Central memory CD8-positive, alpha-beta T cell (primary cell): ENCODE data around the gene ACSBG1.
A peak's percentile ranks its signal among the peaks of the same experiment; 100 is the strongest.

Experiments
- ATAC-seq: fragments of 150-1000 bp; cut with Tn5 transposase; replicated peaks from 2 replicates; pipeline ENCODE4 v1.10.0; 2022; ENCODE audit warnings: mild to moderate bottlenecking, moderate FRiP score, moderate number of reproducible peaks; ENCODE audit not compliant: poor library complexity, severe bottlenecking; ENCODE audit errors: extremely low read depth
- DNase-seq, 2 donors: peaks; one replicate each; pipeline ENCODE4 v3.0.0; 2021; ENCODE audit warnings: low spot score in 2 of 2
- H3K27ac Mint-ChIP-seq: one replicate; pipeline ENCODE4 v1.8.0; 2022; ENCODE audit warnings: low read depth, mild to moderate bottlenecking, moderate library complexity, mixed read lengths
- H3K27me3 Mint-ChIP-seq: one replicate; pipeline ENCODE4 v1.8.0; 2022; ENCODE audit warnings: mixed read lengths
- H3K36me3 Mint-ChIP-seq: one replicate; pipeline ENCODE4 v1.8.0; 2022; ENCODE audit warnings: mild to moderate bottlenecking, moderate library complexity, mixed read lengths; ENCODE audit not compliant: insufficient read depth
- H3K4me1 Mint-ChIP-seq: one replicate; pipeline ENCODE4 v1.8.0; 2022; ENCODE audit warnings: mixed read lengths
- H3K4me3 Mint-ChIP-seq: one replicate; pipeline ENCODE4 v1.8.0; 2022; ENCODE audit warnings: mild to moderate bottlenecking, moderate library complexity, mixed read lengths
- H3K9me3 Mint-ChIP-seq: one replicate; pipeline ENCODE4 v1.8.0; 2022; ENCODE audit warnings: mixed read lengths

Gene ACSBG1

DNA sequence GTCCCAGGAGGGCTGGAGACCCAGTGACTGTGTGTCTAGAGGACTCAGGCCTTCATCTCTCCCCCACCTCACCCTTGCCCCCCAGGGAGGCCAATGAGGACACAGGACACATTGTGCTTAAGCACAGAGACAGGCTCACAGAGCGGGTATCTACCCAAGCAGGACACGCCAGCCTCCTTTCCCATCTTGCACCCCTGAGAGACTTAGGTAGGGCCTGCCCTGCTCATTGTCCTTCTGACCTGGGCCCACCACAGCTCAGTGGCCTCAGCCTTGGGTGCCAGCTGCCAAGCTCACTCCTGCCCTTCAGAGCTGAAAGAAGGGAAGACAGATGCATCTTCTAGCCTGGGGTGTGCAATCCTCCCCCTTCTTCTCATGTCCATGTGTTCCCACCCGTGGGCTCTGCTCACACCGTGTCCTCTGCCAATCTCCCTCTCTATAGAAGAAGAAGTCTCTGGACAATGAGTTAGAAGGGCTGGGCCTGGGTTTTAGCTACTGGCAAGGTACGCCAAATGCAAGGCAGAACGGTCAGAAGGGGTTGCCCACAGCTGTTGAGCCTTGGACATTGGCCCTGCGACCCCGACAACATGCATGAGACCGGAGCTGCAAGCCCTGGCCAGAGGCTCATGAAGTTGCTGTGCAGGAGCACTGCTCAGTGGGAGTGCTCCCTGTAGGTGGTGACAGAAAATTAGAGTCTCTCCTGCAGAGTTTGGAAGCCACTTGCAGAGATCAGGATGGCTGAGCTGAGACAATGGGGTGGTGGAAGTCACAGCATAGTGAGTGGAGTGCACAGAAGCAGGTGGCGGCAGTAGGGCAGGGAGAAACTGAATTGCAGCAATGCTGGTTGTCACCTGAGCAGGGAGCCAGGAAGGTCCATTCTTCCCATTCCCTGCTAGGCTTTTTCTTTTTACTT, 32.8 kb downstream of the ACSBG1 start:
- H3K4me3 Mint-ChIP-seq, result no peak overlapping the region
- no peaks in the 10 kb centered on the region for H3K9me3 Mint-ChIP-seq
- H3K36me3 Mint-ChIP-seq, result peaks cover 4% of the 10 kb centered on the region
- no peaks in the 10 kb centered on the region for H3K27me3 Mint-ChIP-seq
- DNase-seq (no peak), ATAC-seq (no peak)
- no peak overlapping the region for H3K27ac Mint-ChIP-seq
- H3K4me1 Mint-ChIP-seq, result no peaks in the 10 kb centered on the region

DNA sequence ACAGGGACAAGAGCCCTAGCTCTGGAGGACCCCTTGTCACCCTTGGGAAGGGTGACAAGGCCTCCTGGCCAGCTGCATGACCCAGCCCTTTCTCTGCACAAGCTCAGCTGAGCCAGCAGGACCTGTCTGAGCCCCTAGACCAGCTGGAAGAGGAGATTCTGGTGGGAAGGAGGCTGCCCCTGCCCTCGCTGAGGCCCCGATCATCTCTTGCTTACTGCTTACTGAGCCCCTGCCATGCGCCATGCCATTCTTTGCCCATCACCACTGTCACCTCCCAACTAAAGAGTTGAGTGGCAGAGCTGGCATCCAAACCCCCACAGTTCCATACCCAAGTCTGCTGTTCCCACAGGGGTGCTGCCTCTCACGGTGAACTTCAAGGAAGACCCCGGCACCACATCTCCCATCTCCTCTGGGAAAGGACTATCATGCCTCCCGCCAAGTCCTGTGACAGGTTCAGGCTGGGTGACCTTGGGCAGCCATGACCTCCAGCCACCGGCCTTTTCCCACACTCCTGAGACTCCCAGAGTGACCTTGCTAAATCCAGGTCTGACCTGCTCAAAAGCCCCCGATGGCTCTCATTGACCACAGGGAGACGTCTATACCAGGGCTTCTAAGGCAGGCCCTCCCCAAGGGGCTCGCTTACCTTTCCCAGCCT, 34.0 kb downstream of the ACSBG1 start:
- no peak for DNase-seq
- no peak overlapping the region for H3K27ac Mint-ChIP-seq
- H3K36me3 Mint-ChIP-seq, result peaks cover 4% of the 10 kb centered on the region

GRCh38 chr15:78197632-78198031, 36.7 kb downstream of the ACSBG1 start:
- ATAC-seq (no peak), DNase-seq (no peak)
- Mint-ChIP-seq H3K4me3 (no peak overlapping the region), H3K36me3 (peaks cover 2% of the 10 kb centered on the region), H3K27me3 (no peaks in the 10 kb centered on the region), H3K27ac (no peak overlapping the region), H3K4me1 (no peaks in the 10 kb centered on the region), H3K9me3 (no peaks in the 10 kb centered on the region)

More for the DNA sequence above, 34.0 kb downstream of the ACSBG1 start:
- no peaks in the 10 kb centered on the region for H3K4me1 Mint-ChIP-seq
- H3K27me3 Mint-ChIP-seq, result no peaks in the 10 kb centered on the region
- no peaks in the 10 kb centered on the region for H3K9me3 Mint-ChIP-seq
- ATAC-seq, result no peak
- no peak overlapping the region for H3K4me3 Mint-ChIP-seq

DNA sequence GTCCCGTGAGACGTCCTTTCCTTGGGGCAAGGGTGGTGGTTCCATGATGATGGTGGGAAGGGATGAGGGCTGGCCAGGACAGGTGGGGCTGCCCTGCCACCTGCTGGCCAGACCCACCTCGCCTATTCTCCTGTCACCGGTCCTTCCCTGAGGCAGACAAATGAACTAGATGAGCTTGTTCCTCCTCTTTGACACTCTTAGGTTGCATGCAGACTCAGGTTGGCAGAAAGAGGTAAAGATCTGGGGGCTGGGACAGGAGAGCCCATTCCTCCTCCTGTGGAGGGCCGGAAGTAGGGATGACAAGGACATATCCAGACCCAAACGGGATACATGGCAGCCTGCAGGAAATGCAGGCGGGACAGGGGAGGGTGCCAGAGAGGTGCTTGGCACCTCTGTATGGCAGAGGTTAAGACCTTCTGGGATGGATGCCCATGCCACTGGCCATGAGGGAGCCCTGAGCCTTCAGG, 38.6 kb downstream of the ACSBG1 start:
- no peaks in the 10 kb centered on the region for H3K9me3 Mint-ChIP-seq

GRCh38 chr15:78194568-78194925, 39.8 kb downstream of the ACSBG1 start:
- Mint-ChIP-seq H3K9me3 (no peaks in the 10 kb centered on the region), H3K36me3 (no peaks in the 10 kb centered on the region), H3K4me3 (no peak overlapping the region), H3K27ac (no peak overlapping the region), H3K27me3 (no peaks in the 10 kb centered on the region), H3K4me1 (no peaks in the 10 kb centered on the region)
- DNase-seq (no peak), ATAC-seq (no peak)

More for the DNA sequence above, 38.6 kb downstream of the ACSBG1 start:
- peak; percentile 67 for ATAC-seq
- Mint-ChIP-seq H3K4me3 (no peak overlapping the region), H3K4me1 (no peaks in the 10 kb centered on the region), H3K27ac (no peak overlapping the region), H3K36me3 (no peaks in the 10 kb centered on the region), H3K27me3 (no peaks in the 10 kb centered on the region)
- DNase-seq, result no peak

GRCh38 chr15:78193731-78194567, 40.4 kb downstream of the ACSBG1 start:
- DNase-seq, result no peak
- Mint-ChIP-seq H3K36me3 (no peaks in the 10 kb centered on the region), H3K9me3 (no peaks in the 10 kb centered on the region), H3K27ac (no peak overlapping the region), H3K4me3 (no peak overlapping the region), H3K4me1 (no peaks in the 10 kb centered on the region), H3K27me3 (no peaks in the 10 kb centered on the region)
- ATAC-seq, result no peak

DNA sequence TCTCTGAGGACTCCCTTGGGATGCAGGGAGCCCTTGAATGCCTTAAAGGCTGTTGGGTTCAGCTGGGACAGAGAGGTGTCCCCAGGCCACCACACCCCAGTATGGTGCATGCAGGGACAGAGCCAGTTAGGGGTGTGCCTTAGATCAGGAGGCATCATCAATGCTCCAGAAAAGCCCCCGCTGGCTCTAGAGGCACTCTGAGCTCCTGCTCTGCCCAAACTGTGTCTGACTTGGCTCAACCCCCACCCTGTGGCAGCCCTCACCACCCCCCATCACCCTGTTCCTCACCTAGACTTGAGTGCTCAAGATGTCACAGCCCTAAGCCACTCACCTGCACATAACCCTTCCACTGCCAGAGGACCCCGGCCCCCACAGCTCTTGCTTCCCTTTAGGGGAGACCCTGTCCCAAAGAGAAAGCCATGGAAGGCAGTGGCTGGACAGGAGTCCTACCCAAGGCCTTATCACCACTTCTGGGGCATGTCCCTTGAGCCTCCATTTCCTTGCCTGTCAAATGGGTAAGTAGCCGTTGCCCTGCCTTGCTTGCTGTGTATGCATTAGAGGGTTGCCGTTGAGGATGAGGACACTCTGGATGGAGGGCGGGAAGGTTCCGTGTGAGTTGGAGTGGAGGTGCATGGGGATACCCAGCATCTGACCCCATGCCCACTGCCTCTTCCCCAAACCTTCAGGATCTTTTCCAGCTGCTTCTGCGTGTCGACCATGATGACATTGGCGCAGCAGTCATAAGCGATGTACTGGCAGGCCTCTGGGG, 41.4 kb downstream of the ACSBG1 start:
- Mint-ChIP-seq H3K27ac (no peak overlapping the region), H3K36me3 (no peaks in the 10 kb centered on the region), H3K4me1 (no peaks in the 10 kb centered on the region), H3K9me3 (no peaks in the 10 kb centered on the region), H3K27me3 (no peaks in the 10 kb centered on the region), H3K4me3 (no peak overlapping the region)
- ATAC-seq, result no peak
- no peak for DNase-seq

- Mint-ChIP-seq H3K9me3 (no peaks in the 10 kb centered on the region), H3K27ac (no peak overlapping the region), H3K36me3 (no peaks in the 10 kb centered on the region), H3K27me3 (peaks cover 28% of the 10 kb centered on the region), H3K4me3 (no peak overlapping the region), H3K4me1 (no peaks in the 10 kb centered on the region)
- DNase-seq, result no peak
- ATAC-seq, result no peak
Measured at GRCh38 chr15:78182821-78183220, 51.5 kb downstream of the ACSBG1 start.

DNA sequence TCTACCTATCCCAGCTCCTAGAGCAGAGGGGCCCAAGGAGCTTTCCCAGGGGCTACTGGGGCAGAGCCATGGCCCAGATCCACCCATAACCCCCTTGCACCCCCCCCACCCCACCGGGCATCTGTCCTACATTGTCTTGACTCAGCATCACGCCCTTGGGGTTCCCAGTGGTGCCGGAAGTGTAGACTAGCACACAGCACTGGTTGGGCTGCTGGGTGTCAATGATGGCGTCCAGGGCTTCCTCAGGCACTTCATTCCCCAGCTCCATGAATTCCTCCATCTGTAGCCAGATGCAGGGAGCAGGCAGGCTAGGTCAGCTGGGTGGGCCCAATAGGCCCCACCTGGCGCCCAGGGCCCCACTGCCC, 52.0 kb downstream of the ACSBG1 start:
- Mint-ChIP-seq H3K4me1 (no peaks in the 10 kb centered on the region), H3K4me3 (no peak overlapping the region), H3K9me3 (no peaks in the 10 kb centered on the region), H3K27ac (no peak overlapping the region), H3K27me3 (peaks cover 28% of the 10 kb centered on the region), H3K36me3 (no peaks in the 10 kb centered on the region)
- peak in 1 of 2 donors; percentile 4 for DNase-seq
- no peak for ATAC-seq

DNA sequence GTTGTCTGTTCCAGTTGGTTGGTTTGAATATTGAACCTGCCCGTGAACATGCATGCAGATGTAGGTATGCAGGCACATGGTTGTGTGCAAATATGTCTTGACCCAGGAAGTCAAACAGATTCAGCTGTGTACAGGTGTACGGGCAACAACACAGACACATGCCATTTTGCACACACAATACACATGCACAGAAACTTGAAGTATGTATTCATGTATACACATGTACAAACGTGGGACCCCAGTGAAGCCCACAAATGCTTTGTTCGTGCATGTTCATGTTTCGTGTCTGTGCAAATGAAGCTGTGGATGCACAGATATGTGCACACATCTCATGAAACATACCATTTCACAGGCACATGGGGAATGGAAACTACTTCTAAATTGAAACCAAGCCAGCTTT, 54.5 kb downstream of the ACSBG1 start:
- Mint-ChIP-seq H3K27ac (no peak overlapping the region), H3K4me1 (peaks cover 5% of the 10 kb centered on the region), H3K4me3 (no peak overlapping the region), H3K36me3 (no peaks in the 10 kb centered on the region), H3K27me3 (peaks cover 10% of the 10 kb centered on the region), H3K9me3 (no peaks in the 10 kb centered on the region)
- no peak for ATAC-seq
- no peak for DNase-seq

DNA sequence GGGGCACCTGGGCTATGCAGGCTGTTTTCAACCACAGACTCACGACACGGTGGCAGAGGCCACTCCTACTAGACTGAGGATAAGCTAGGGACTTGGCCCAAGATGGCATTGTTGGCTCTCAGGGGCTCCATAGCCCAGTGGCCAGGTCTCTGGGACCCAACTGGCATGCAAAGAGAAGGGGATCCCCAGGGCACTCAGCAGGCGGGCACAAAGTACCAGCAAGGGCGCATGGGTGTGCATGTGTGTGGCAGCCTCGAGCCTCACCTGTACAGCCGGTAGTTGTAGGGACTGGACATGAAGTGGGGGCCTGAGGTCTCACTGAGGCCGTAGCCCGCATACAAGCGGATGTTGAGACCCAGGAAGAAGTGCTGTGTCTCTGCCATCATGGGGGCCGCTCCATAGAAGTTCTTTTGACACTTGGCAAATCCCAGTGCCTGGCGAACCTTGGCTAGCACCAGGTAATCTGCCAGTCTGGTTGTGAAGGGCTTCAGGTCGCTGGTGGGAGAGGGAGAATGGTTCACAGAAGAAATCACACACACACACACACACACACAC, 55.0 kb downstream of the ACSBG1 start:
- no peak overlapping the region for H3K27ac Mint-ChIP-seq
- no peak overlapping the region for H3K4me3 Mint-ChIP-seq
- no peaks in the 10 kb centered on the region for H3K9me3 Mint-ChIP-seq
- DNase-seq, result no peak
- no peaks in the 10 kb centered on the region for H3K36me3 Mint-ChIP-seq
- H3K4me1 Mint-ChIP-seq, result peaks cover 11% of the 10 kb centered on the region
- H3K27me3 Mint-ChIP-seq, result peaks cover 10% of the 10 kb centered on the region
- no peak for ATAC-seq

DNA sequence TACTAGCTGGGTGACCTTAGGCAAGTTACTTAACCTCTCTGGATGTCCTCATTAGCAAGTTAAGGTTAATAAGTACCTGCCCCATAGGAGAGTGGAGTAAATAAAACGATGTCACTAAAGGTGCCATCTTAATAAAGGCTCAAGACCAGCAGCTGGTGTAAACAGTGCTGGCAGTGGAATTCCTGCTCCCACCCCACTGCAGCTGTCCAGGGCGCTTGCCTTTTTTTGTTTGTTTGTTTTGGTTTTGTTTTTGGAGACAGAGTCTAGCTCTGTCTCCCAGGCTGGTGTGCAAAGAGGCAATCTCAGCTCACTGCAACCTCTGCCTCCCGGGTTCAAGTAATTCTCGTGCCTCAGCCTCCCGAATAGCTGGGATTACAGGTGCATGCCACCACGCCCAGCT, 56.3 kb downstream of the ACSBG1 start:
- Mint-ChIP-seq H3K9me3 (no peaks in the 10 kb centered on the region), H3K4me3 (no peak overlapping the region), H3K27me3 (peaks cover 7% of the 10 kb centered on the region), H3K27ac (no peak overlapping the region), H3K4me1 (peaks cover 22% of the 10 kb centered on the region), H3K36me3 (peaks cover 3% of the 10 kb centered on the region)
- no peak for DNase-seq
- ATAC-seq, result no peak
